Measurements from ENCODE around the gene AMELX. TPM values are rescaled to one million over a fixed set of nuclear protein-coding genes. Genes with fewer than 3 reads are reported as not detected.

AMELX gene
- total and polyA plus RNA-seq, 2 of the 8 experiments (the other 6 are each of a cell fraction or from before 2014, with no cell fraction given), result not detected

DNA sequence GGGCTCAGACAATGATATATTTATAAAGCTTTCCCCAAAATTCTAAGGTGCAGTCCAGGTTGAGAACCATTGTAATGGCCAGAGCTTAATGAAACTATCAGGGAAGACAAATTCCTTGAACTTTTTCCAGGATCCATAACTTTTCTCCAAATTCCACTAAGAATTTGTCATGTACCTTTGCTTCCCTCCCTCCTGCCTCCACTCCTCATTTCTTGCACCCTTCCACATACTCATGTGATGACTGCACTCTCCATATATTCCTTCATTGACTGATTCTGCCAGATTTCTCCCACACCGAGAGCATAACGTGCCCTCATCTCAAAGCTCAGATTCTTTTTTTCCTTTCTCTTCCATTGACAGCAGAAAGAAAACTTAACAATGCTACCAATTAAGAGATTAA, 20.9 kb upstream of the AMELX start:
- Histone ChIP-seq H2BK20ac (ENCODE audit: low read length) (no peak overlapping the region), H4K20me1 (replicated peaks in 1 of 2; ENCODE audit: control insufficient read depth in 1 of 2, insufficient read depth in 2 of 2, low read length in 2 of 2) (no peaks in the 10 kb centered on the region), H3K18ac (ENCODE audit: extremely low read depth, low read length) (no peak overlapping the region), H3K4me1 (replicated peaks in 1 of 4; ENCODE audit: control insufficient read depth in 3 of 4, insufficient read depth in 4 of 4, low read length in 3 of 4) (no peaks in the 10 kb centered on the region), H4K91ac (replicated peaks; ENCODE audit: insufficient read length, low read length) (no peak overlapping the region), H3K4me3 (ENCODE audit: extremely low read depth in 1 of 4, insufficient read depth in 2 of 4, low read depth in 3 of 4, low read length in 4 of 4) (no peak overlapping the region), H2AFZ (ENCODE audit: low read length) (no peak overlapping the region), H3K4ac (replicated peaks; ENCODE audit: insufficient read length, low read depth, low read length) (no peak overlapping the region), H2BK120ac (replicated peaks; ENCODE audit: low read depth, low read length) (no peak overlapping the region), H3K79me2 (ENCODE audit: control insufficient read depth in 1 of 2, insufficient read depth in 2 of 2, low read length in 2 of 2) (no peaks in the 10 kb centered on the region), H3K14ac (ENCODE audit: insufficient read length) (no peak overlapping the region), H3K4me2 (ENCODE audit: insufficient read depth in 1 of 2, low read depth in 2 of 2, low read length in 2 of 2) (no peak overlapping the region), H3K23ac (ENCODE audit: insufficient read length) (no peak overlapping the region), H3K36me3 (ENCODE audit: control insufficient read depth in 2 of 4, insufficient read depth in 4 of 4, low read length in 3 of 4) (no peaks in the 10 kb centered on the region), H3K23me2 (ENCODE audit: low read depth, low read length) (no peaks in the 10 kb centered on the region), H3K79me1 (ENCODE audit: low read depth, low read length) (no peaks in the 10 kb centered on the region), H3K9me3 (ENCODE audit: insufficient read depth in 2 of 2, low read depth in 1 of 2, low read length in 1 of 2) (no peaks in the 10 kb centered on the region), H3K27ac (ENCODE audit: low read depth, low read length) (no peak overlapping the region), H2BK5ac (ENCODE audit: low read depth, low read length) (no peak overlapping the region), H4K5ac (ENCODE audit: insufficient read length, low read depth, low read length) (no peak overlapping the region), H3K9ac (replicated peaks in 1 of 4; ENCODE audit: extremely low read depth in 1 of 4, low read depth in 3 of 4, low read length in 3 of 4) (no peak overlapping the region), H3K27me3 (replicated peaks in 1 of 4; ENCODE audit: control insufficient read depth in 3 of 4, extremely low read depth in 1 of 4, insufficient read depth in 3 of 4, low read length in 3 of 4) (no peaks in the 10 kb centered on the region), H4K8ac (ENCODE audit: extremely low read depth, insufficient read depth, low read length) (no peak overlapping the region), H2AK5ac (ENCODE audit: low read depth, low read length) (no peak overlapping the region), H3K56ac (replicated peaks; ENCODE audit: insufficient read length, low read depth, low read length) (no peak overlapping the region), H2BK15ac (ENCODE audit: low read length) (no peak overlapping the region), H2BK12ac (ENCODE audit: low read depth, low read length) (no peak overlapping the region)
- FAIRE-seq (no peak), DNase-seq (ENCODE audit: low read depth in 1 of 2, low spot score in 2 of 2) (no peak)
- CTCF ChIA-PET (ENCODE audit: partially characterized antibody), result no interaction called here
- WGBS, 2 experiments (ENCODE audit: extremely low coverage in 1 of 2, insufficient coverage in 1 of 2, insufficient read length in 1 of 2, insufficient replicate concordance in 2 of 2, low coverage in 1 of 2, low lambda C conversion rate in 2 of 2, missing lambda C conversion rate in 1 of 2), result 83% methylated on average over 1 of the region's 2 CpGs; no CpG with 5 or more reads in 1 of the 2 experiments
- TF ChIP-seq NRF1 (IDR thresholded peaks at IDR 0.05; ENCODE audit: low read depth, low read length) (no peak), TAF1 (IDR thresholded peaks at IDR 0.05; ENCODE audit: low read depth, low read length) (no peak), POLR2AphosphoS5 (IDR thresholded peaks at IDR 0.05; ENCODE audit: low read depth, low read length) (no peak), BACH1 (IDR thresholded peaks at IDR 0.05; ENCODE audit: low read length) (no peak), ASH2L (IDR thresholded peaks at IDR 0.05; ENCODE audit: low read length) (no peak), YY1 (IDR thresholded peaks at IDR 0.05; ENCODE audit: low read depth, low read length) (no peak)
- POLR2A ChIA-PET (ENCODE audit: partially characterized antibody), result no interaction called here
